ENCODE data around the gene ATRAID. TPM values are rescaled to one million over a fixed set of nuclear protein-coding genes. Genes with fewer than 3 reads are reported as not detected.
"Not testable (repeated sequence)": the region's sequence is repeated elsewhere in the genome, so short reads cannot be mapped to it uniquely, and the experiment has no call there.

The ATRAID gene
- total RNA-seq (134 TPM), polyA plus RNA-seq (174 TPM)

GRCh38 chr2:27211943-27212625 lies at the start of gene ATRAID, which contains the start of gene SLC5A6:
TSS of gene ATRAID (plus strand) at chr2:27212041. CDS start at chr2:27212369, 328 bp downstream.
TSS of gene SLC5A6 (minus strand) at chr2:27212268. CDS start at chr2:27207650, 4,618 bp downstream.
- H3K27ac ChIP-seq (ENCODE audit: low read depth) = peak within 1 kb of the TSS; percentile 96
- WGBS = under 1% methylated on average over 73 of the region's 73 CpGs
- no peaks in the 10 kb centered on the region for H3K4me1 ChIP-seq (ENCODE audit: insufficient read depth)
- no peaks in the 10 kb centered on the region for H3K36me3 ChIP-seq (ENCODE audit: insufficient read depth)
- DNase-seq (ENCODE audit: extremely low spot score) = peak; percentile 73
- H3K4me3 ChIP-seq (ENCODE audit: low read depth, low read length) = peak within 1 kb of the TSS; percentile 68

DNA sequence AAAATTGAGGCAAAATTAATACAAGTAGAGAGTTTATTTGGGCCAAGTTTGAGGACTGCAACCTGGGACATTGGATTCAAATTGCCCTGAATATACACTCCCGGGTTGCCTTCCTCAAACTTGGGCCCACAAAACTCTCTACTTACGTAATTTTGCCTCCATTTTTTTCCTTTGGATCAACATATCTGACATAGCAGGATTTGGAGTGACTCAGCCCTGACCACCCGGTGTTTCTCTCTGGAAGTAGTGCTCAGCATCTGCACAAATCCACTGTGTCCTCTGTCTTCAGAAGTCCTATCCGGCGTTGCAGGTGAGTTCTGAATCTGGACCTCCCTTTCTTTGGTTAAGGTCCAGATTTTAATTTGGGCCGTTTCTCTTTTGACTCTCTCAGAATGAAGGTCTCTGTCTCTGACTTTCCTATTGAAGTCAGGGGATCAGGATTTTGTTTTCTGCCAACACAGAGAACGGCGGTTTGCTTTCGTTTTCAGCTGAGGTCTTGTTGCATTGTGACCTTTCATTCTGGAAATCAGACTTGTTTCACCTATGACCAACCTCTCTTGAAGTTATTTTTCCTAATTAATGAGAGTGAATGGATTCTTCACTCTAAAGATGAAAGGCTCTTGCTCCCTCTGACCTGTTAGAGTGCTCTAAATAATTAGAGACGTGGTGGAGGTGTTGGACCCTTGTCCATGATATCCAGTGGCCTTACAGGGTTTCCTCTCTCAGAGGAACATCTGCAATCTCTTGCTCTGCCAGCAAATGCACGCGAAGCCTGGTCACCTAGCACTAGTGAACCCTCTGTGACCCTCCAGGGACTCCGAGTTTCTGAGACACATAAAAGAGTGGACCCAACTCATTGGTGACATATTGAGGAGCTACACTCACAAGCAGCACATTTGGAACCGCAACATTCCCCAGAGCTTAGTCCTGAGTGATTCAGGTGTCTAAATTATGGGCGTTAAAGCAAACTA lies 49.4 kb upstream of the ATRAID start:
- Histone ChIP-seq H3K27ac (ENCODE audit: low read depth) (no peak overlapping the region), H3K4me1 (ENCODE audit: insufficient read depth) (no peaks in the 10 kb centered on the region), H3K36me3 (ENCODE audit: insufficient read depth) (no peaks in the 10 kb centered on the region), H3K4me3 (ENCODE audit: low read depth, low read length) (no peak overlapping the region)
- 82% methylated on average over 15 of the region's 15 CpGs for WGBS
- DNase-seq (ENCODE audit: extremely low spot score) = no peak

- DNase-seq (ENCODE audit: extremely low spot score) = no peak
- WGBS = 83% methylated on average over 8 of the region's 8 CpGs
- Histone ChIP-seq H3K36me3 (ENCODE audit: insufficient read depth) (no peaks in the 10 kb centered on the region), H3K27ac (ENCODE audit: low read depth) (no peak overlapping the region), H3K4me3 (ENCODE audit: low read depth, low read length) (no peak overlapping the region), H3K4me1 (ENCODE audit: insufficient read depth) (no peaks in the 10 kb centered on the region)
Measured at GRCh38 chr2:27164960-27165763, 46.7 kb upstream of the ATRAID start.

DNA sequence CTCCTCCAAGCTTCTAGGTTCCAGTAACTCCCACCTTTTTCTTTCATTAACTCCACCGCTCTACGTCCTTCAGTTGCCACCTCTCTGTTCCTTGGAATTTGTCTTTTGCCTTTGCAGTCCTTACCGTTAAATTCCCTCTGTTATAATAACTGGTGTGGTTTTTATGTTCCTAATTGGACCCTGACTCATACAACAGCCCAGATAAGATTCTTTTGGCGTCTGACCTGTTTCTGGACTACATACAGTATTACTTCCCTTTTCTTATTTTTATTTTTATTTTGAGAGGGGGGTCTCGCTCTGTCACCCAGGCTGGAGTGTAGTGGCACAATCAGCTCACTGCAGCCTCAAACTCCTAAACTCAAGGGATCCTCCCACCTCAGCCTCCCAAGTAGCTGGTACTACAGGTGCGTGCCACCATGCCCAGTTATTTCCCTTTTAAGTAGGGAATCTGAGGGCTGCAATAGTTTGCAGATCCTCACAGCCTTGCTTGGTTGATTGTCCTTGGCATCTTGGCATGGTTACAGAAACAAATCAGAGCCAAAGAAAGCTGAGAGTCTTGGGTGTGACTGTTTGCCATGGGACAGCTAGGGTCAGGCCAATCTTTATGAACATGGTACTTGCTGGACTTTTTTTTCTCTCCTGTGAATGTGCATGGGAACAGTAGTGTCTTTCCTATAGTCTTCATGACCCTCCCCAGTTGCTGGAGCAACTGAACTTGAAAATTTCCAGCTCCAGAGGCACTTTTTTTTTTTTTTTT lies 41.1 kb upstream of the ATRAID start:
- Histone ChIP-seq H3K4me3 (ENCODE audit: low read depth, low read length) (no peak overlapping the region), H3K4me1 (ENCODE audit: insufficient read depth) (no peaks in the 10 kb centered on the region), H3K36me3 (ENCODE audit: insufficient read depth) (no peaks in the 10 kb centered on the region), H3K27ac (ENCODE audit: low read depth) (no peak overlapping the region)
- no peak for DNase-seq (ENCODE audit: extremely low spot score)
- 79% methylated on average over 6 of the region's 6 CpGs for WGBS

GRCh38 chr2:27171351-27171848 lies 40.4 kb upstream of the ATRAID start:
- H3K4me1 ChIP-seq (ENCODE audit: insufficient read depth) = no peaks in the 10 kb centered on the region
- H3K4me3 ChIP-seq (ENCODE audit: low read depth, low read length) = no peak overlapping the region
- DNase-seq (ENCODE audit: extremely low spot score) = no peak
- H3K36me3 ChIP-seq (ENCODE audit: insufficient read depth) = no peaks in the 10 kb centered on the region
- WGBS = 73% methylated on average over 8 of the region's 8 CpGs
- no peak overlapping the region for H3K27ac ChIP-seq (ENCODE audit: low read depth)

- H3K27ac ChIP-seq (ENCODE audit: low read depth) = no peak overlapping the region
- 65% methylated on average over 6 of the region's 6 CpGs for WGBS
- no peaks in the 10 kb centered on the region for H3K4me1 ChIP-seq (ENCODE audit: insufficient read depth)
Measured at GRCh38 chr2:27174638-27175037, 37.2 kb upstream of the ATRAID start.

DNA sequence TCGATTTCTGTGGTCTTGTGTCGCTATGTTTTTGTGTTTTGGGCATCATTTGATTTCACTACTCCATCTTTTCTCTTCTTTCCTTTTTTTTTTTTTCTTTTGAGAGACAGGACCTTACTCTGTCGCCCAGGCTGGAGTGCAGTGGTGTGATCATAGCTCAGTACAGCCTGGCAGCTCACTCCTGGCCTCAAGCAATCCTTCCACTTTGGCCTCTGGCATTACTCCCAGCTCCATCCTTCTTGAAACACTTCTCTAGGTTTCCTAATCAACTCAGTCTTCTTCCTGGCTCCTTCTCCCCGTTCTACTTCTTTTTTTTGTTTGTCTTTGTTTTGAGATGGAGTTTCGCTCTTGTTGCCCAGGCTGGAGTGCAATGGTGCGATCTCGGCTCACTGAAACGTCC lies 36.5 kb upstream of the ATRAID start:
- DNase-seq (ENCODE audit: extremely low spot score) = no peak
- 74% methylated on average over 8 of the region's 8 CpGs for WGBS
- Histone ChIP-seq H3K27ac (ENCODE audit: low read depth) (no peak overlapping the region), H3K4me3 (ENCODE audit: low read depth, low read length) (no peak overlapping the region), H3K36me3 (ENCODE audit: insufficient read depth) (no peaks in the 10 kb centered on the region), H3K4me1 (ENCODE audit: insufficient read depth) (no peaks in the 10 kb centered on the region)

More at GRCh38 chr2:27174638-27175037, 37.2 kb upstream of the ATRAID start:
- H3K4me3 ChIP-seq (ENCODE audit: low read depth, low read length) = no peak overlapping the region
- no peak for DNase-seq (ENCODE audit: extremely low spot score)
- no peaks in the 10 kb centered on the region for H3K36me3 ChIP-seq (ENCODE audit: insufficient read depth)

- not testable (repeated sequence) for H3K36me3 ChIP-seq (ENCODE audit: insufficient read depth); H3K4me1 ChIP-seq (ENCODE audit: insufficient read depth); H3K4me3 ChIP-seq (ENCODE audit: low read depth, low read length); DNase-seq (ENCODE audit: extremely low spot score); H3K27ac ChIP-seq (ENCODE audit: low read depth)
- 90% methylated on average over 4 of the region's 4 CpGs for WGBS
Measured at GRCh38 chr2:27175781-27176180, 36.1 kb upstream of the ATRAID start.

- DNase-seq (ENCODE audit: extremely low spot score) = no peak
- Histone ChIP-seq H3K4me3 (ENCODE audit: low read depth, low read length) (no peak overlapping the region), H3K4me1 (ENCODE audit: insufficient read depth) (no peaks in the 10 kb centered on the region), H3K27ac (ENCODE audit: low read depth) (no peak overlapping the region), H3K36me3 (ENCODE audit: insufficient read depth) (no peaks in the 10 kb centered on the region)
- WGBS = 75% methylated on average over 15 of the region's 15 CpGs
Measured at GRCh38 chr2:27177441-27178351, 34.1 kb upstream of the ATRAID start.

- no peak for DNase-seq (ENCODE audit: extremely low spot score)
- no peak overlapping the region for H3K4me3 ChIP-seq (ENCODE audit: low read depth, low read length)
- H3K4me1 ChIP-seq (ENCODE audit: insufficient read depth) = no peaks in the 10 kb centered on the region
- WGBS = 88% methylated on average over 3 of the region's 3 CpGs
- no peak overlapping the region for H3K27ac ChIP-seq (ENCODE audit: low read depth)
- H3K36me3 ChIP-seq (ENCODE audit: insufficient read depth) = no peaks in the 10 kb centered on the region
Measured at GRCh38 chr2:27178469-27178868, 33.4 kb upstream of the ATRAID start.

DNA sequence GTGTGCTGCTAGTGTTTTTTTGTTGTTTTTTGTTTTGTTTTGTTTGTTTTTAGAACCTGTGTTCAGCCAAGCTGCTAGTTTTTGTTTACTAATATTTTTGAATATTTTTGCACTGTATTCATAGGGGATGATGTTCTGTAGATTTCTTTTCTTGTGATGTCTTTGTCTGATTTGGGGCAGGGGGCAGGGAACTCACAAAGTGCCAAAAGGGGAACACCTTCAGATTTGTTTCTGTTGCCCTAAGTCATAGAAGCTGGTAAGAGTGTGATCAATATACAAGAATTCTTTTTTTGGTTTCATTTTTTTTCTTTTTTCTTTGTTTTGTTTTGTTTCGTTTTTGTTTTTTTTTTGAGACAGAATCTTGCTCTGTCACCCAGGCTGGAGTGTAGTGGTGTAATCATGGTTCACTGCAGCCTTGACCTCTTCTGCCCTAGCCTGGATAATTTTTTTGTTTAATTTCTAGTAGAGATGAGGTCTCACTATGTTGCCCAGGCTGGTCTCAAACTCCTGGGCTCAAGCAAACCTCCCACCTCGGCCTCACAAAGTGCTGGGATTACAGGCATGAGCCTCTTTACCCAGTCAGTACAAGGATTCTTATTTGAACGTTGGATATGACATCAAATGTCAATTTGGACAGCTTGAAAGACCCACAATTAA lies 32.4 kb upstream of the ATRAID start:
- WGBS = 66% methylated on average over 3 of the region's 3 CpGs
- H3K27ac ChIP-seq (ENCODE audit: low read depth) = no peak overlapping the region
- H3K36me3 ChIP-seq (ENCODE audit: insufficient read depth) = no peaks in the 10 kb centered on the region
- DNase-seq (ENCODE audit: extremely low spot score) = no peak
- no peaks in the 10 kb centered on the region for H3K4me1 ChIP-seq (ENCODE audit: insufficient read depth)
- no peak overlapping the region for H3K4me3 ChIP-seq (ENCODE audit: low read depth, low read length)
